Left hindlimb (tissue), 1 donor: ENCODE data around the gene TGFB1I1.
A peak's percentile ranks its signal among the peaks of the same experiment; 100 is the strongest.
"Not testable (repeated sequence)": the region's sequence is repeated elsewhere in the genome, so short reads cannot be mapped to it uniquely, and the experiment has no call there.

ENCODE experiments used
- DNase-seq: peaks from one replicate; pipeline ENCODE4 v3.0.0-alpha.2; 2018

TGFB1I1 gene

GRCh38 chr16:31471875-31472708 lies at the start of gene TGFB1I1:
TGFB1I1 (plus strand) TSS chr16:31472152; CDS start chr16:31472189, 37 bp downstream.
- peak; percentile 91 for DNase-seq

GRCh38 chr16:31423241-31423640 lies 48.7 kb upstream of the TGFB1I1 start:
- no peak for DNase-seq

- DNase-seq = no peak
Observed at GRCh38 chr16:31423801-31424200, 48.2 kb upstream of the TGFB1I1 start.

GRCh38 chr16:31427441-31428278 lies 44.3 kb upstream of the TGFB1I1 start:
- DNase-seq = peak; percentile 62

- DNase-seq = peak; percentile 46
Observed at GRCh38 chr16:31428279-31428597, 43.7 kb upstream of the TGFB1I1 start, which contains the start of gene COX6A2. COX6A2 (minus strand) TSS chr16:31428360; CDS start chr16:31428325, 35 bp downstream.

- DNase-seq = no peak
Observed at GRCh38 chr16:31428638-31429247, 43.2 kb upstream of the TGFB1I1 start.

GRCh38 chr16:31429314-31429713 lies 42.6 kb upstream of the TGFB1I1 start:
- no peak for DNase-seq

- DNase-seq = no peak
Observed at GRCh38 chr16:31429796-31430195, 42.2 kb upstream of the TGFB1I1 start.

GRCh38 chr16:31430380-31431052 lies 41.4 kb upstream of the TGFB1I1 start:
- no peak for DNase-seq

- DNase-seq = no peak
Observed at GRCh38 chr16:31435341-31436220, 36.4 kb upstream of the TGFB1I1 start.

- DNase-seq = no peak
Observed at GRCh38 chr16:31436221-31437045, 35.5 kb upstream of the TGFB1I1 start.

GRCh38 chr16:31438414-31438813 lies 33.5 kb upstream of the TGFB1I1 start:
- DNase-seq = no peak

- DNase-seq = not testable (repeated sequence)
Observed at GRCh38 chr16:31439023-31439422, 32.9 kb upstream of the TGFB1I1 start.

GRCh38 chr16:31439519-31439918 lies 32.4 kb upstream of the TGFB1I1 start:
- DNase-seq = no peak

GRCh38 chr16:31440516-31441184 lies 31.3 kb upstream of the TGFB1I1 start:
- no peak for DNase-seq

- DNase-seq = no peak
Observed at GRCh38 chr16:31441956-31442355, 30.0 kb upstream of the TGFB1I1 start.

GRCh38 chr16:31445931-31446330 lies 26.0 kb upstream of the TGFB1I1 start:
- not testable (repeated sequence) for DNase-seq

GRCh38 chr16:31451201-31451600 lies 20.8 kb upstream of the TGFB1I1 start:
- no peak for DNase-seq

GRCh38 chr16:31451681-31452351 lies 20.1 kb upstream of the TGFB1I1 start:
- no peak for DNase-seq
